NCI-H1930 (cell line): ENCODE results near the gene ZNF778.

Experiments
- DNase-seq, 2 experiments: peaks; one replicate each; lab custom pipeline; 2025; lab: John Stamatoyannopoulos, UW

ZNF778 gene

GRCh38 chr16:89275837-89276720, 58.6 kb downstream of the ZNF778 start:
- DNase-seq = no peak

GRCh38 chr16:89277049-89277448, 59.5 kb downstream of the ZNF778 start:
- no peak for DNase-seq

- DNase-seq = no peak
Measured at GRCh38 chr16:89277641-89278341, 60.3 kb downstream of the ZNF778 start.

- no peak for DNase-seq
Measured at GRCh38 chr16:89278441-89279240, 61.1 kb downstream of the ZNF778 start.

- DNase-seq = no peak
Measured at GRCh38 chr16:89279666-89280481, 62.4 kb downstream of the ZNF778 start.

GRCh38 chr16:89280546-89281188, 63.2 kb downstream of the ZNF778 start:
- DNase-seq = no peak

GRCh38 chr16:89281189-89281577, 63.7 kb downstream of the ZNF778 start:
- no peak for DNase-seq

- DNase-seq = no peak
Measured at GRCh38 chr16:89281829-89282228, 64.3 kb downstream of the ZNF778 start.

GRCh38 chr16:89282523-89282922, 65.0 kb downstream of the ZNF778 start:
- DNase-seq = no peak

GRCh38 chr16:89283449-89283848, 65.9 kb downstream of the ZNF778 start:
- DNase-seq = no peak

GRCh38 chr16:89285381-89285780, 67.9 kb downstream of the ZNF778 start:
- no peak for DNase-seq

GRCh38 chr16:89286096-89286495, 68.6 kb downstream of the ZNF778 start:
- DNase-seq = no peak
